Measurements from ENCODE around the gene CDC20B. TPM values are rescaled to one million over a fixed set of nuclear protein-coding genes. Genes with fewer than 3 reads are reported as not detected.
A peak's percentile ranks its signal among the peaks of the same experiment; 100 is the strongest.

CDC20B gene
- total RNA-seq, 1 experiment from 2014 or later: not detected

DNA sequence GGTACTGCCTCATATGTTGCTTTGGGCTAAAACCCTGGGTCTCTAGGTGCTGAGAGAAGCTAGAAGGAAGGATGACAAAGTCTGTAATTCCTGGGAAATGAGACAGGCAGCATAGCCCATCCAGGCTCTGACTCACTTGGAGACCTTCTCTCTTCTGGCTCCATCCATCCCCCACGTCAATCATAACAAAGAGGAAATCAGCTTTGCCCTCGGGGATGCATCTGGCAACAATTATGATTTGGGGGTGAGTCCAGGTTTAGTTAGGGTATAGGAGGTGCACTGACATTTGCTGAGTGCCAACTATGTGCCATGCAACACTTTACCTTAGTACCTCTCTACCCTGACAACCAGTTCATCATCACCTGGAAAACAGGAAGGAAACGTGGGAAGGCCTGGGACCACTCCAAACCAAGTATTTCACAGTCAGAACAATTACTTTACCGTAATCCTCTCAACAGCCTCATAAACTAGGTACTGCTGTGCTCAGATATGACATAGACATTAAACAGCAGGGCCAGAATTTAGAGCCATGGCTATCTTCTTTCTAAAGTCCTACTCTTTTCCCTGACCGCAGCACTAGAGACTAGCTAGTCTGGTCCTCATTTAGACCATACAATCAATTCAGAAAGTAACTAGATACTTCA lies 109.6 kb downstream of the CDC20B start:
- no peaks in the 10 kb centered on the region for H3K36me3 ChIP-seq (ENCODE audit: control insufficient read depth in 1 of 2, insufficient read depth in 2 of 2, low read length in 2 of 2)
- intact Hi-C loops (cut with micrococcal nuclease): no loop called here
- H3K79me2 ChIP-seq (ENCODE audit: insufficient read depth, low read length): no peaks in the 10 kb centered on the region
- no peak overlapping the region for H3K9ac ChIP-seq (ENCODE audit: low read length)
- peaks cover 38% of the 10 kb centered on the region for H3K27me3 ChIP-seq (ENCODE audit: insufficient read depth, low read length)
- ChIA-PET CTCF (no interaction called here), RAD21 (ENCODE audit: low non-redundant PET in 1 of 2, low total read pairs in 2 of 2, uncharacterized antibody in 2 of 2, unreplicated experiment in 2 of 2) (no interaction called here), POLR2A (no interaction called here)
- no peak overlapping the region for H3K4me3 ChIP-seq (replicated peaks in 1 of 2; ENCODE audit: low read depth in 1 of 2, low read length in 2 of 2)
- no peaks in the 10 kb centered on the region for H3K4me1 ChIP-seq (ENCODE audit: control insufficient read depth in 1 of 2, insufficient read depth in 2 of 2, low read length in 2 of 2)
- no peaks in the 10 kb centered on the region for H4K20me1 ChIP-seq (ENCODE audit: insufficient read depth)
- H3K4me2 ChIP-seq (ENCODE audit: low read length): no peak overlapping the region
- TF ChIP-seq EZH2phosphoT487 (IDR thresholded peaks at IDR 0.05; ENCODE audit: borderline replicate concordance) (no peak), EZH2 (IDR thresholded peaks at IDR 0.05) (no peak), SP1 (IDR thresholded peaks at IDR 0.05; ENCODE audit: low read depth) (no peak), POLR2AphosphoS5 (IDR thresholded peaks at IDR 0.05; ENCODE audit: low read depth, low read length) (no peak)
- H2AFZ ChIP-seq (ENCODE audit: low read depth, low read length, poor library complexity, severe bottlenecking): no peak overlapping the region
- ATAC-seq: no peak
- H3K27ac ChIP-seq (ENCODE audit: low read depth, low read length): no peak overlapping the region
- H3K9me2 ChIP-seq (ENCODE audit: insufficient read depth): no peaks in the 10 kb centered on the region
- DNase-seq (ENCODE audit: low read depth, low spot score): no peak
- no TSS peak for BruUV-seq (replicated peaks)
- H3K9me3 ChIP-seq (ENCODE audit: control insufficient read depth in 1 of 2, insufficient read depth in 1 of 2, low read depth in 1 of 2, low read length in 2 of 2): no peaks in the 10 kb centered on the region

MicroRNAs within 50 kb of the gene (microRNA counts, 767-probe panel; counts per million panel counts)
- microRNA hsa-miR-449a (not detected), microRNA hsa-miR-449b-5p (not detected), microRNA hsa-miR-449c-5p (not detected)

Small RNAs within 50 kb of the gene (microRNA-seq; reads per million reads assigned to microRNA genes)
- gene MIR449A (ENCODE audit: borderline number of aligned reads) (254 reads per million, percentile 70 among the genes with 10 or more reads in this experiment), gene MIR449B (ENCODE audit: borderline number of aligned reads) (6.8 reads per million, percentile 17 among the genes with 10 or more reads in this experiment), gene MIR449C (ENCODE audit: borderline number of aligned reads) (16.1 reads per million, percentile 38 among the genes with 10 or more reads in this experiment)

Other genes with a start within 250 kb of the CDC20B start
- not detected for gene ESM1, start 187.6 kb downstream of the CDC20B start, total RNA-seq (2021; ENCODE audit: unreplicated experiment)
- gene GZMK, start 148.9 kb downstream of the CDC20B start, total RNA-seq (2021; ENCODE audit: unreplicated experiment): not detected
- not detected for gene GZMA, start 70.5 kb downstream of the CDC20B start, total RNA-seq (2021; ENCODE audit: unreplicated experiment)
- 36.5 TPM for gene GPX8, start 13.0 kb downstream of the CDC20B start, total RNA-seq (2021; ENCODE audit: unreplicated experiment)
- gene MCIDAS, start 54.1 kb upstream of the CDC20B start, total RNA-seq (2021; ENCODE audit: unreplicated experiment): 6.4 TPM
- gene CCNO, start 60.4 kb upstream of the CDC20B start, total RNA-seq (2021; ENCODE audit: unreplicated experiment): 12.1 TPM
- gene DHX29, start 134.5 kb upstream of the CDC20B start, total RNA-seq (2021; ENCODE audit: unreplicated experiment): 24.3 TPM
- gene MTREX, start 134.8 kb upstream of the CDC20B start, total RNA-seq (2021; ENCODE audit: unreplicated experiment): 101 TPM